Measurements from ENCODE around the gene HSD3B7. TPM values are rescaled to one million over a fixed set of nuclear protein-coding genes. Genes with fewer than 3 reads are reported as not detected.

The HSD3B7 gene
- total RNA-seq, 2 experiments from 2014 or later = 0.45 to 1.3 TPM

GRCh38 chr16:30956601-30957455 lies 28.2 kb upstream of the HSD3B7 start:
- peak; percentile 95 for DNase-seq
- H3K4me3 Mint-ChIP-seq = peak overlapping the region; percentile 89
- H3K9me3 Mint-ChIP-seq = no peaks in the 10 kb centered on the region
- H3K27ac Mint-ChIP-seq = peak overlapping the region; percentile 99
- POLR2A ChIA-PET = interaction anchor here (0.5 to 1.3 kb wide), 3 partner anchors 59 to 502 kb away, joined by 3 to 5 read pairs (median 3); partner anchors contain the start of gene FUS
- peaks cover 37% of the 10 kb centered on the region for H3K4me1 Mint-ChIP-seq (ENCODE audit: low read depth)
- TF ChIP-seq CTCF (IDR thresholded peaks at IDR 0.05) = no peak
- peaks cover 30% of the 10 kb centered on the region for H3K36me3 Mint-ChIP-seq (ENCODE audit: low read depth)
- ATAC-seq = peak; percentile 83
- CTCF ChIA-PET = interaction anchor here (1.1 to 2.9 kb wide), 2 partner anchors 15 to 201 kb away, joined by 4 to 13 read pairs; no protein-coding TSS in a partner anchor
- intact Hi-C loops (cut with micrococcal nuclease) = no loop called here
- H3K27me3 Mint-ChIP-seq = no peaks in the 10 kb centered on the region

DNA sequence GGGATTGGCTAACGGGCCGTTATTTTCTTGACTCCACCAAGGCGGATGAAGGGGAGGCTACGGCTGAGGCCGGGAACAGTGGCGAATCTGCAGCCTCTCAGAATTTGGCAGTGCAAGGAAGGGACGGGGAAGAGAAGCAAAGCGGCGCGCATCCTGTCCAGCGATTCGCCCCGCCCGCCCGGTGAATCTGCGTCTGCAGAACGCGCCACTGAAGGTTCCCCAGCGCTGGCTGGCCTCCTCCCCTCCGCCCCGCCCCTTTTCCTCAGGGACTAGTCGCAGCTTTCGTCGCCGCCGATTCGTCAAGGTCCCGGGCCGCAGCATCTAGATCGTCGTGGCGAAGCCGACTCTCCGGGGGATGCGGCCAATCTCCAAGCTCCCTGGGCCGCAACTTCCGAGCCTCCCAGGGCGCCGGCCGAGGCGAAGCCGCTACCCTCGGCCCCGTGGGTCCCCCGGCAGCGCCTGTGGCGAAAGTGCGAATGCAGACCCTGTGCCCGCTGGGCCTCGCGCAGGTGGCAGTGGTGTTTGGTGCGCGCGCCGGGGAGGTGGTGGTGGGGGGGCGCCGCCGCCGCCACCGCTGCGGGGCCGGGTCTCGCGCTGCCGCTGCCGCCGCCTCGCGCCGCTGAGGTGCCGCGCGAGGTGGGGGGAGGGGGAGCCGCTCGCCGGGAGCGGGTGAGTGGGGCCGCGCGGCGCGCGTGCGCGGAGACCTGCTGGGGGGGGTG lies 27.4 kb upstream of the HSD3B7 start, which contains the start of gene SETD1A:
SETD1A (plus strand) TSS at position 299 of the 719 bp plus-strand sequence. CDS start 978 bp downstream, outside the sequence.
- Mint-ChIP-seq H3K27me3 (no peaks in the 10 kb centered on the region), H3K4me1 (ENCODE audit: low read depth) (peaks cover 37% of the 10 kb centered on the region), H3K27ac (peak within 1 kb of the TSS; percentile 99), H3K9me3 (no peaks in the 10 kb centered on the region), H3K4me3 (peak within 1 kb of the TSS; percentile 89), H3K36me3 (ENCODE audit: low read depth) (peaks cover 33% of the 10 kb centered on the region)
- ChIA-PET CTCF (interaction anchor here (0.6 to 1.1 kb wide), 3 partner anchors 15 to 137 kb away, joined by 3 to 4 read pairs (median 4); partner anchors contain the start of gene VKORC1), POLR2A (interaction anchor here (1.1 to 1.3 kb wide), 2 partner anchors 222 to 501 kb away, joined by 3 to 5 read pairs; partner anchors contain the start of gene FUS)
- intact Hi-C loops (cut with micrococcal nuclease) = no loop called here
- TF ChIP-seq CTCF (IDR thresholded peaks at IDR 0.05) = no peak
- ATAC-seq = peak; percentile 88
- DNase-seq = peak; percentile 98

- Mint-ChIP-seq H3K4me1 (ENCODE audit: low read depth) (peaks cover 37% of the 10 kb centered on the region), H3K4me3 (peak overlapping the region; percentile 89), H3K36me3 (ENCODE audit: low read depth) (peaks cover 37% of the 10 kb centered on the region), H3K27me3 (no peaks in the 10 kb centered on the region), H3K27ac (peak overlapping the region; percentile 90), H3K9me3 (no peaks in the 10 kb centered on the region)
- intact Hi-C loops (cut with micrococcal nuclease) = no loop called here
- DNase-seq (peak; percentile 49), ATAC-seq (no peak)
- ChIA-PET POLR2A (interaction anchor here (0.6 to 2.4 kb wide), 11 partner anchors 9 to 299 kb away, joined by 3 to 10 read pairs (median 4); partner anchors contain the start of genes FUS, HSD3B7, KAT8 and ORAI3), CTCF (interaction anchor here (0.6 to 1.3 kb wide), 7 partner anchors 14 to 136 kb away, joined by 3 to 5 read pairs (median 3); partner anchors contain the start of gene VKORC1)
- TF ChIP-seq CTCF (IDR thresholded peaks at IDR 0.05) = no peak
Observed at GRCh38 chr16:30958175-30959079, 26.6 kb upstream of the HSD3B7 start.

DNA sequence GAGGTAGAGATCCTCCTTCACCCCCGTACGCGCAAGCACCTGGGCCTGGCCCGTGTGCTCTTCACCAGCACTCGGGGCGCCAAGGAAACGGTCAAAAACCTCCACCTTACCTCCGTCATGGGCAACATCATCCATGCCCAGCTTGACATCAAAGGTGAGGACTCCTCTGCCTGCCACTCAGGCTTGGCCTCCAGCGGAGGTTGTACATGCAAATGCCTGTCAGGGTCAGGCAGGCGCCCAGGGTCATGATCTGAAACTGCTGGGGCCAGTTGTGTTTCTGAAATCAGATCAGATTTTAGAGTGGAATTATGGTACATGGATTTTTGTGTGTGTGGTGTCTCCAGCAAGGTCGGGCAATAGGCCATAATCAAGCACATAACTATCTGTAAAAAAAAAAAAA lies 23.6 kb upstream of the HSD3B7 start:
- H3K36me3 Mint-ChIP-seq (ENCODE audit: low read depth) = peaks cover 54% of the 10 kb centered on the region

More for the DNA sequence above, 23.6 kb upstream of the HSD3B7 start:
- ATAC-seq = no peak
- DNase-seq = no peak
- TF ChIP-seq CTCF (IDR thresholded peaks at IDR 0.05) = no peak
- CTCF ChIA-PET = interaction anchor here (1.4 to 2.2 kb wide), 2 partner anchors 23 to 267 kb away, joined by 5 to 7 read pairs; partner anchors contain the start of gene HSD3B7
- Mint-ChIP-seq H3K27ac (no peak overlapping the region), H3K27me3 (no peaks in the 10 kb centered on the region), H3K9me3 (no peaks in the 10 kb centered on the region), H3K4me1 (ENCODE audit: low read depth) (peaks cover 28% of the 10 kb centered on the region), H3K4me3 (no peak overlapping the region)
- intact Hi-C loops (cut with micrococcal nuclease) = no loop called here
- POLR2A ChIA-PET = interaction anchor here (2.0 kb wide), 1 partner anchor 218 kb away, joined by 6 read pairs; the partner anchor contains the start of gene FUS
